GM18502 (cell line): ENCODE data around the gene MLLT10.
"Not testable (repeated sequence)": the region's sequence is repeated elsewhere in the genome, so short reads cannot be mapped to it uniquely, and the experiment has no call there.

Source experiments
- ATAC-seq: cut with Tn5 transposase; IDR thresholded peaks from one replicate; pipeline ENCODE4 v1.9.1; 2021; ENCODE audit warnings: mild to moderate bottlenecking; ENCODE audit not compliant: unreplicated experiment, poor library complexity

MLLT10 gene

DNA sequence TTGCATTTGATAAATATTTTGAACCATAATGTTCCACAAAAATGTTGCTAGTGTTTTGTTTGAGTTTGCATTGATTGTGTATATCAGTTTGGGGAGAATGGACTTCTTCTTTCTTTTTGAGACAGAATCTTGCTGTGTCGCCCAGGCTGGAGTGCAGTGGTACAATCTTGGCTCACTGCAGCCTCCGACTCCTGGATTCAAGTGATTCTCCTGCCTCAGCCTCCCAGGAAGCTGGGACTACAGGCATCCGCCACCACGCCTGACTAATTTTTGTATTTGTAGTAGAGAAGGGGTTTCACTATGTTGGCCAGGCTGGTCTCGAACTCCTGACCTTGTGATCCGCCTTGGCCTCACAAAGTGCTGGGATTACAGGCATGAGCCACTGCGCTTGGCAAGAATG, 25.0 kb downstream of the MLLT10 start:
- ATAC-seq: not testable (repeated sequence)

DNA sequence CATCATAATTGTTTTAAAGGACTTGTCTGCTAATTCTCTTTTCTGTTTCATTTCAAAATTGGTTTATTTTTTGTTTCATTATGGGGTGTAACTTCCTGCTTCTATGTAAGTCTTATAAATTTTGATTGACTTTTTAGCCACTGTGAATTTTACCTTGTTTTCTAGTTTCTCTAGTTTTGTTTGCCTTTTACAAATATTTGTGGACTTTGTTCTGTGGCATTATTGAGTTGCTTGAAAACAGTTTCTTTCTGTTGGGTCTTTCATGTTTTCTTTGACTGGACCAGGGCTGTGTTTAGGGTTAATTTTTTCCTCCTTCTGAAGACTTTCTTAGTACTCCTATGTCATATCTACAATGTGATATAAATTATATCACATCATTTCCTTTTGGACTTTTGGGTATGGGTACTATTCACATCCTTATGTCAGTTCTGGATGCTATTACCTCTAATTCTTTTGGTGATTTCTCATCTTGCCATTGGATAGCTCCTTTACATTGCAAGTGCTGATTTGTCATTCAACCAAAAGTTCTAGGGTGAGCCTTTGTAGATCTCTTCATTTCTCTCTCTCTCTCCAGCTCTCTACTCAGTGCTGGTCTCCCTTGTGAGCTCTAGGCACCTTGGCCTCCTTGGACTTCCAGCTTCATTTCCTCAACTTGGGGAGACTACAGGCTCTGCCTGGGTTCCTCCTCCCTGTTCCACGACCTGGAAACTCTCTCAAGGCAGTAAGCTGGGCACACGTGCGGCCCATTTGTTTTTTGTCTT, 36.9 kb downstream of the MLLT10 start:
- ATAC-seq: no peak

DNA sequence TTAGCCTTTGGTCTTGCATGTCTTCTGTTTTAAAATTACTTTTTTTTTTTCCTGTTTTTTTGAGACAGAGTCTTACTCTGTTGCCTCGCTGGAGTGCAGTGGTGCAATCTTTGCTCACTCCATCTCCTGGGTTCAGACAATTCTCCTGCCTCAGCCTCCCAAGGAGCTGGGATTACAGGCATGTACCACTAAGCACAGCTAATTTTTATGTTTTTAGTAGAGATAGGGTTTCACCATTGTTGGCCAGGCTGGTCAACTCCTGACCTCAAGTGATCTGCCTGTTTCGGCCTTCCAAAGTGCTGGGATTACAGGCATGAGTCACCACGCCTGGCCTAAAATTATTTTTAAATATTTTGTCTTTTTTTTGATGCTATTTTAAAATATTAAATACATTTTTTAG, 38.5 kb downstream of the MLLT10 start:
- ATAC-seq: no peak

DNA sequence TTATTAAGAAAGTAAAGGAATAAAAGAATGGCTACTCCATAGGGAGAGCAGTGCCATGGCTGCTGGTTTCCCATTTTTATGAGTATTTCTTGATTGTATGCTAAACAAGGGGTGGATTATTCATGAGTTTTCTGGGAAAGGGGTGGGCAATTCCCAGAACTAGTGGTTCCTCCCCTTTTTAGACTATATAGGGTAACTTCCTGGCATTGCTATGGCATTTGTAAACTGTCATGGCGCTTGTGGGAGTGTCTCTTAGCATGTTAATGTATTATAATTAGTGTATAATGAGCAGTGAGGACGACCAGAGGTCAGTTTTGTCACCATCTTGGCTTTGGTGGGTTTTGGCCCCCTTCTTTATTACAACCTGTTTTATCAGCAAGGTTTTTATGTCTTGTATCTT, 40.5 kb downstream of the MLLT10 start:
- ATAC-seq: not testable (repeated sequence)

DNA sequence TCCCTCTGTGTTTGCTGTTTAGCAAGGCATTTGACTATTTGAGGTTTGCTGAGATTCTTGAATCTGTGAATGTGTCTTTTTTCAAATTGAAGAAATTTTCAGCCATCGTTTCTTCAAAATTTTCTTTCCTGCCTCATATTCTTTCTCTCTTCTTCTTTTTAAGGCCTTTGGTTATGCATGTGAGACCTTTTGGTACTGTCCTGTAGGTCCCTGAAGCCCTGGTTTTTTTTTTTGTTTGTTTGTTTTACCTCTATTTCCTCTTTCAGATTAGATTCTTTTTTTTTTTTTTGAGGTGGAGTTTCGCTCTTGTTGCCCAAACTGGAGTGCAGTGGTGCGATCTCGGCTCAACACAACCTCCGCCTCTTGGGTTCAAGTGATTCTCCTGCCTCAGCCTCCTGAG, 45.3 kb downstream of the MLLT10 start:
- ATAC-seq: no peak

DNA sequence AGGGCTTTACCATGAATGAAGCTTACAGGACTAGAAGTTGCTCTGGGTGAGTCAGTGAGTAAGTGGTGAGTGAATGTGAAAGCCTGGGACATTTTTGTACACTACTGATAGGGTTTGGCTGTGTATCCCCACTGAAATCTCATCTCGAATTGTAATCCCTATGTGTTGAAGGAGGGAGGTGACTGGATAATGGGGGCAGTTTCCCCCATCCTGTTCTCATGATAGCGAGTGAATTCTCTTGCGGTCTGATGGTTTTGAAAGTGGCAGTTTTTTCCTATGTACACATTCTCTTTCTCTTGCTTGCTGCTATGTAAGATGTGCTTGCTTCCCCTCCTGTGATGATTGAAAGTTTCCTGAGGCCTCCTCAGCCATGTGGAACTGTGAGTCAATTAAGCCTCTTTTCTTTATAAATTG, 47.4 kb downstream of the MLLT10 start:
- ATAC-seq: peak; percentile 90

DNA sequence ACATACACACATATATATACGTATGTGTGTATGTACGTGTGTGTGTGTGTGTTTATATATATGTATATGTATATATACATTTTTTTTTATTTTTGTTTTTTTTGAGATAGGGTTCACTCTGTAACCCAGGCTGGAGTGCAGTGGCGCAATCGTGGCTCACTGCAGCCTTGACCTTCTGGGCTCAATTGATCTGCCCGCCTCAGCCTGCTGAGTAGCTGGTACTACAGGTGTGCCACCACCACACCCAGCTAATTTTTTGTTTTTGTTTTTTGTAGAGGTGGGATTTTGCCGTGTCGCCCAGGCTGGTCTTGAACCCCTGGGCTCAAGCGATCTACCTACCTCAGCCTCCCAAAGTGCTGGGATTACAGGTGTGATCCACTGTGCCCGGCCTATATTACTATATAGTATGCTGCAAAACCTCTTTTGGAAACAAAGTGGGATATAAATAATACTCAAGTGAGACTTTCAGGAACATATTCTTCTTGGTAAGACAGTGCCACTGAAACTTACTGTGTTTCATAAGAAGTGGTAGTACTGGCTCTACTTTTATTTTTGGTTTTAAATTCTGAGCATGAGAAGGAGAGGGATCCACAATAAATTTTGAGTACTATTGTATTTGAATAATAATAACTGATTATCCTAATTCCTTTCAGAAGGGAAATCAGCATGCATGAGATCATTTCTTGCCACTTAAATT, 51.0 kb downstream of the MLLT10 start:
- ATAC-seq: no peak

DNA sequence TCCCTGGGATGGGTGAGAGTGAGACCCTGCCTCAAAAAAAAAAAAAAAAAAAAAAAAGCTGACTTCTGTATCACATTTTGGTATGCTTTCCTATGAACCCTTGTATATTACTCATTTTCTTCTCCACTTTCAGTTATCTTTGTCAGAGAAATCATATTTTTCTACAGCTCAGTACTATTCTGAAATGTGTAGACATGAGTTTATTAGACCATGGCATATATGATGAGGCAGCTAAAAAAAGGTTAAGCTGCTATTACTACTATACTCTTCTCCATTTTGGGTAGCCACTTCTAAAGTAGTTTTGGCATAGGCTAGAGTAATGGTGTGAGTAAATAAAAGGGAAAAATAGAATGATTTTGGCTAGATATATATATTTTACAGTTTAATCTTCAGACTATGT, 53.4 kb downstream of the MLLT10 start:
- ATAC-seq: no peak

DNA sequence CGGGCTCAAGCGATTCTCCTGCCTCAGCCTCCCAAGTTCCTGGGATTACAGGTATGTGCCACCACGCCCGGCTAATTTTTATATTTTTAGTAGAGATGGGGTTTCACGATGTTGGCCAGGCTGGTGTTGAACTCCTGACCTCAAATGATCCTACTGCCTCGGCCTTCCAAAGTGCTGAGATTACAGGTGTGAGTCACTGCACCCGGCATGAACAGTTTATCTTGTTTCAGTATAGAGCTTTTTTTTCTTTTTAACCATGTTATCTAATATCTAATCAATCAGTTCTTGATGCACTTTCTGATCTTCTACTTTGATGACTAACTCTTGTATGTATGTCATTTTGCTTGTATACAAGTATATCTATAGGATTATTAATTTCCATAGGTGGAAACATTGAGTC, 54.1 kb downstream of the MLLT10 start:
- ATAC-seq: not testable (repeated sequence)

DNA sequence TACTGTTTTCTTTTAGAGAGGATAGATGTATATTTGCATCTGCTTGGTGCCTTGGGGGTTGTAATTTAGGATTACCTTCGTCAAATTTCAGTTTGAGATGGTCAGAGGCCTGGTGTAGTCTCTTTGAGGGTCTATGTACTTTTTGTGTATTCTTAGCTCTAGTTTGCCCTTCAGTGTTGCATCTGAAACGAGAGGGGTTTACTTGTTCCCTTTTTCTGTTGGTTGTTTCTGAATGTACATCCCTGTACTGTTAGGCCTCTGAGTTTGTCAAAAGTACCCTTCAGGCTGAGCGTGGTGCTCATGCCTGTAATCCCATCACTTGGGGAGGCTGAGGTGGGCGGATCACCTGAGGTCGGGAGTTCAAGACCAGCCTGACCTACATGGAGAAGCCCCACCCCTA, 60.0 kb downstream of the MLLT10 start:
- no peak for ATAC-seq

DNA sequence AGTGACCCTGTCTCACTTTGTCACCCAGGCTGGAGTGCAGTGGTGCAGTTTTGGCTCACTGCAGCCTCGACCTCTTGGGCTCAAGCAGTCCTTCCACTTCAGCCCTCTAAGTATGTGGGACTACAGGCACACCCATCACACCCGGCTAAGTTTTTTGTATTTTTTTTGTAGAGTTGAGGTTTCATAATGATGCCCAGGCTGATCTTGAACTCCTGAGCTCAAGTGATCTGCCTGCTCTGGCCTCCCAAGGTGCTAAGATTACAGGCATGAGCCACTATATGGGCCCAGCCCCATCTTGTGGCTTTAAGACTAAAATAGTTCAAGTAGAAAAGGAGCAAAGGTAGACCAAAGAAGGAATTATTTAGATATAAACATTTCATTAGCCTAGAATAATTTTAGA, 65.5 kb downstream of the MLLT10 start:
- ATAC-seq: no peak

DNA sequence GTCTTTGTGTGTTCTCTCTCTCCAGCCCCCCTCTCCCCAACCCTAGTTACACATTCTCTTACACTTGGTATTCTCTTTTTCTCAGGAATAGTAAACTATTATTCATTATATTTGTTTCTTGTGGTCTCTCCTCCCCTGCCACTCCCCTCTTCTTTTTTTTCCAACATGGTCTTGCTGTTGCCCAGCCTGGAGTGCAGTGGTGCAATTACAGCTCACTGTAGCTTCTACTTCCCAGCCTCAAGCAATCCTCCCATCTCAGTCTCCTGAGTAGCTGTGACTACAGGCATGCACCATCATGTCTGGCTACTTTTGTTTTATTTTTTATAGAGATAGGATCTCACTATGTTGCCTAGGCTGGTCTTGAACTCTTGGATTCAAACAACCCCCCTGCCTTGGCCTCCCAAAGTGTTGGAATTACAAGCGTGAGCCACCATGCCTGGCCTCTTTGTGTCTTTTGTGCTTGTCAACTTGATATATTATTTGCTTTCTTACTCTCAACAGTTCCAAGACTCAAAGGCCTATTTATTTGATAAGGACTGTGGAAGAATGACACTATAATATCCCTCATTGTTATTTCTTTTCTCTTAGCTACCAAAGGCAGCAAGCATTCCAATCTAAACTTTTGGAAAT, 66.9 kb downstream of the MLLT10 start:
- no peak for ATAC-seq

DNA sequence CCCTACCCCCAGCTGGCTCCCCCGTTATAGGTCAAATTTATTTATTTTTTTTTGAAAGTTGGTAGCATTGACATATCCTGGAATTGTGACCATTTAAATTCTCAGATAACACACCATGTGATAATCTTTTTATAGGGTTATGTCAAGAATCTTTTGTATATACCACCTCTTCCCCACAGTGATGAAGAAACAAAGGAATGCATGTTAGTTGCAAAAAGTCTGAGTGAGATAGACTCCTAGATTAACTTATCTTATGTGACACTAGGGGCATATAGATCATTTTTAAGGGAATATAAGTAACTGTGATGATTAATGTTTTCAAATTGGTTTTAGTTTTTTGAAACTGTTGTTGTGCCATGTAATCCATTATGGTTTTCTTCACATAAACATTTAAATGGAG, 68.3 kb downstream of the MLLT10 start:
- ATAC-seq: no peak

DNA sequence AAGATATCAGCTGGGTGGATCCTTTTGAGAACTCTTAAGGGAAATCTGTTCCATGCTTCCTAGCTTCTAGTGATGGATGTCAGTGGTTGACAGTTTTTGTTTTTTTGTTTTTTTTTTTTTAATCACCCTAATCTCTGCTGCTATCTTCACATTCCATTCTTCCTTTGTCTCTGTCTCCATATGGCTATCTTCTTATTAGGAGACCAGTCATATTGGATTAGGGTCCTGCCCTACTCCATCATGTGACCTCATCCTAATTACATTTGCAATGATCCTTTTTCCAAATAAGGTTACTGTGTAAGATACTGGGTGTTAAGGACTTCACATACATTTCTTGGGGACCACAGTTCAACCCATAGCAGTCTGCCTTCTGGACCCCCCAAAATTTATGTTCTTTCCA, 69.7 kb downstream of the MLLT10 start:
- no peak for ATAC-seq

DNA sequence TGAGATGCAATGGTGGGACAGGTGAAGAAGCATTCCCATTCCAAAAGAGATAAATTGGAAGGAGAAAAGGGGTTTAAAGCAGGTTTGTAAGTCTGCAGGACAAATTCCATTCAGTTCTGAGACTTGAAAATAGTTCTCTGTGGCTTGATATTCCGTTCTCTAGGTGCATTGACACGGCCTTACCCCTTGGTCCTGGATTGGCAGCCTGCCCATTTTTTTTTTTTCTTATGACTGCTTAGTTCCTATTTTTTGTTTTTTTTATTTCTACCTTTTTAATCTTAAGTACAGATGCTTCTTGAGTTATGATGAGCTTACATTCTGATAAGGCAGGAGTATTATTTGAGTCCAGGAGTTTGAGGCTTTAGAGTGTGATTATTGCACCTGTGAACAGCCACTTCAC, 70.6 kb downstream of the MLLT10 start:
- ATAC-seq: no peak

DNA sequence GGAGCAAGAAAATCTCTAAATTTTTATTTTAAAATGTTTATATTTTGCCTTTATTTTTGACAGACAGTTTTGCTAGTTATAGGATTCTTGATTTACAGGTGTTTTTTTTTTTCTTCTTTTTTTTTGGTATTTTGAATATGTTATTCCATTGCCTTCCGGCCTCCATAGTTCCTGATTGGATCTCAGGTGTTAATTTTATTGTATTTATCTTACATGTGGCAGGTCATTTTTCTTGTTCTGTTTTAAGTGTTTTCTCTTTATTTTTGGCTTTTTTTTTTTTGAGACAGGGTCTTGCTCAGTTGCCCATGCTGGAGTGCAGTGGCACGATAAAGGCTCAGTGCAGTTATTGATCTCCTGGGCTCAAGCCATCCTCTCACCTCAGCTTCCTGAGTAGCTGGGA, 73.9 kb downstream of the MLLT10 start:
- no peak for ATAC-seq

DNA sequence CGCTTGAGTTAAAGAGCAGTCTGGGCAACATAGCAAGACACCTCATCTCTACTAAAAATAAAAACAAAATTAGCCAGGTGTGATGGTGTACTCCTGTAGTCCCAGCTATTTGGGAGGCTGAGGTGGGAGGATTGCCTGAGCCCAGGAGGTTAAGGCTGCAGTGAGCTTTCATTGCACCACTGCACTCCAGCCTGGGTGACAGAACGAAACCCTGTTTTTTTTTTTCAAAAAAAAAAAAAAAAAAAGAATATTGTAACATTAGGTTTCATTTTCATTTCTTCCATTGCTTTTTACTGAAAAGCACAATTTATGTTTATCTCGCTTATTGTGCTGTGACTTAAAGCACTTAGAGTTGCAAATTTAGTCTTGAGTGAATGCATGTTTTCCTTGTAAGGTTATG, 80.0 kb downstream of the MLLT10 start:
- no peak for ATAC-seq

DNA sequence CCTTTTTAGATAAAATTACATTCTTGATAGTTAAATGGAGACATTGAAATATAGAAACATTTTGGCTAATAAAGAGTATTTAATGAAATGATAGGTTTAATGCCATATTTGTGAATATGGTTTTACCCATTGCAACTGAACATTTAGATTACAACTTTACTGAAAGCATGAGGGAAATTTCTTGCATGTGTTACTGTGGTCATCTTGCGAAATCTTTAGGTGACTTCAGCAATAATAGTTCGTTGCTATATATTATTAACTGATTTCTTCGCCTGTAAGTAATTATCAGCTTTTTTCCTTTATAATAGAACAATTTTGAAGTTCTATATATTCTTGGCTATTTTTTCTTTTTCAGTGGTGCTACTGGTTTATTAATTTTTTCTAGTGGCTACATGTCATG, 83.2 kb downstream of the MLLT10 start:
- ATAC-seq: no peak

DNA sequence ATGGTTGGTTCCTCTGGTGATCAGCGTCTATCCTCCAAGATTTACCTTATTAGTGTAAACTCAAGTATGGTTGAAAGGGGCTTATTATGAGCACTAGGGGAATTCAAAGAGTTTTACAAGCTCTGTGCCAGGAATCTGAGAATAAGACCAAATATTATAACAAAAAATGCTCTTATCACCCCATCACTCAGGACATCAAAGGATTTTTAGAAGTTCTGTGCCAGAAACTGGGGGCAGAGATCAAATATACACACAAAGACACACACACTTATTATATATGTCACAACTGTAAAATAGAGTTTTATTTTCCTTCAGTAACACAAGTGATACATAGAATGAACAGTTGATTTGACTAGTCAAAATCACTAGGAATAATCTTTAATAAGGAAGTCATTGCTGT, 89.3 kb downstream of the MLLT10 start:
- no peak for ATAC-seq

DNA sequence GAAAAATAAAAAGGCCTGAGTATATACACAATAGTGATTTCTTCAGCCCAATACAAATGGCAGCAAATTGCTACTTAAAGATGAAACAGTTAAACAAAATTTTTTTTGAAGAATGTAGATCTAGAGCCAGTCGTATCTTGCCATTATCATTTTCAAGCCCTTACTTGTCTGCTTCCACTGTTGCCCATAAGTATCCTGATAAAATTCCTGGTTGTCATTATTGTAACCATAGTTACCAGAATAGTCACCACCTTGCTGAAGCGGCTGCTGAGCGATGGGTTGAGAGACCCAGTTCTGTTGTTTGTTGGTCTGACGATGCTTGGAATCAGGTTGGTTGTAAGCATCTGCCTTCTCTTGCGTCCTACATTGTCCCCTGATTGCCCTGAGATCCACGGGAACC, 90.4 kb downstream of the MLLT10 start:
- not testable (repeated sequence) for ATAC-seq

DNA sequence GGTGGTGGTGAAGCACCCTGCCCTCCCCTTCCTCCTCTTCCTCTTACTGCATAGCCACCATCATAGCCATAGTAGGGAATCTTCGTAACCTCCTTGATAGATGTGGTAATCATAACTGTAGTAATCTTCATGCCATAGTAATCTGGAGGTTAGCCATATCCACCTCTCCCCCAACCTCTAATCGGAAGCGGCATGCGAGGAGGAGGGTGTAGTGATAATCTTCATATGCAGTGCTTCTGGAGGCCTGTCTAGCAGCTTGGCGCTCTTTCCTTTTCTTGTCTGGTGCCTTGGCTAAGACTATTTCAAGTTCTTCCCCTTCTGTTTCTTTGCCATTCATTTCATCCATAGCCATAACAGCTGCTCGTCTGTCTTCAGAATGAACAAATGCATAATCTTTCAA, 90.9 kb downstream of the MLLT10 start:
- ATAC-seq: no peak
